NCI-H2081 treated with DMSO at 0.1 percent for 48 hours (cell line): ENCODE data around the gene FITM1.

Experiments
- DNase-seq: peaks from one replicate; lab custom pipeline; 2025; lab: John Stamatoyannopoulos, UW

The FITM1 gene

GRCh38 chr14:24139272-24139934, 8.9 kb downstream of the FITM1 start:
- DNase-seq = no peak

GRCh38 chr14:24141097-24141880, 10.8 kb downstream of the FITM1 start, which contains the start of gene EMC9:
EMC9 (minus strand) TSS chr14:24141591; CDS start chr14:24141304, 287 bp downstream.
- DNase-seq = peak; percentile 99

GRCh38 chr14:24143511-24143910, 13.1 kb downstream of the FITM1 start:
- DNase-seq = no peak

GRCh38 chr14:24144451-24144850, 14.0 kb downstream of the FITM1 start:
- no peak for DNase-seq

- no peak for DNase-seq
These were observed 14.8 kb downstream of the FITM1 start for GRCh38 chr14:24145219-24145618.

GRCh38 chr14:24145690-24146452, 15.4 kb downstream of the FITM1 start:
- no peak for DNase-seq

- DNase-seq = peak; percentile 71
These were observed 16.1 kb downstream of the FITM1 start, which contains the start of gene PSME2 for GRCh38 chr14:24146453-24146977. PSME2 (minus strand) TSS chr14:24146610; CDS start chr14:24146581, 29 bp downstream.

GRCh38 chr14:24146978-24147760, 16.7 kb downstream of the FITM1 start, which contains the start of gene RNF31:
RNF31 (plus strand) TSS chr14:24147498; CDS start chr14:24147699, 201 bp downstream.
- DNase-seq = peak; percentile 90

GRCh38 chr14:24147761-24148428, 17.4 kb downstream of the FITM1 start:
- no peak for DNase-seq

GRCh38 chr14:24149302-24149969, 19.0 kb downstream of the FITM1 start:
- DNase-seq = no peak

GRCh38 chr14:24150061-24150460, 19.6 kb downstream of the FITM1 start:
- no peak for DNase-seq

- no peak for DNase-seq
These were observed 20.1 kb downstream of the FITM1 start for GRCh38 chr14:24150567-24150966.

GRCh38 chr14:24150993-24151392, 20.5 kb downstream of the FITM1 start:
- no peak for DNase-seq

- no peak for DNase-seq
These were observed 21.1 kb downstream of the FITM1 start for GRCh38 chr14:24151404-24152080.

GRCh38 chr14:24155100-24155499, 24.6 kb downstream of the FITM1 start:
- no peak for DNase-seq

- no peak for DNase-seq
These were observed 26.4 kb downstream of the FITM1 start for GRCh38 chr14:24156840-24157239.

- DNase-seq = no peak
These were observed 26.9 kb downstream of the FITM1 start for GRCh38 chr14:24157331-24157730.

- DNase-seq = no peak
These were observed 29.5 kb downstream of the FITM1 start for GRCh38 chr14:24159777-24160498.

GRCh38 chr14:24160499-24160849, 30.0 kb downstream of the FITM1 start:
- DNase-seq = no peak
